GM23248 (cell line): ENCODE data around the gene DHRS3.

Experiments used
- EZH2 ChIP-seq: fragments of 200-600 bp; sonication (generic); IDR thresholded peaks from 2 replicates; pipeline ENCODE4 v1.6.1; 2018; ENCODE audit warnings: antibody characterized with exemption, mild to moderate bottlenecking; ENCODE audit not compliant: insufficient read depth, poor library complexity, severe bottlenecking
- EZH2phosphoT487 ChIP-seq: fragments of 200-600 bp; sonication (generic); IDR thresholded peaks from 2 replicates; pipeline ENCODE4 v1.6.1; 2018; ENCODE audit warnings: antibody characterized with exemption, moderate library complexity, mild to moderate bottlenecking, low read depth; ENCODE audit not compliant: insufficient read depth

GRCh38 chr1:12529640-12530174, 88.3 kb downstream of the DHRS3 start:
- TF ChIP-seq EZH2 (no peak), EZH2phosphoT487 (no peak)
